K562 (cell line): Measurements from ENCODE around the gene PPIL1. TPM values are rescaled to one million over a fixed set of nuclear protein-coding genes. Genes with fewer than 3 reads are reported as not detected.

Experiments used
- ZNF668 ChIP-seq: fragments of 250-450 bp; sonication (Bioruptor Pico); IDR thresholded peaks from 2 replicates; pipeline ENCODE4 v1.8.0; 2022; ENCODE audit warnings: mild to moderate bottlenecking, inconsistent platforms
- polyA plus RNA-seq, 8 experiments: library from polyadenylated mRNA; depleted of rRNA in 4 of 8; stranded (reverse) in 5 of 8; unstranded in 3 of 8; fragments of >200 nt; fragmentation: Nextera tagmentation in 2 of 8; fragmentation: Illumina TruSeq in 1 of 8; extraction: Ambion mirVana in 2 of 8; extraction: Trizol in 1 of 8; gene quantifications; 2 replicates each; pipeline versions ENCODE4 v1.2.1 to v1.2.3, GENCODE V29; 2011 to 2014; ENCODE audit warnings: inconsistent platforms in 1 of 8, missing spikeins in 1 of 8
- total RNA-seq, 7 experiments: library from RNA; depleted of rRNA in 6 of 7; stranded (reverse); fragments of >200 nt in 6 of 7; fragmentation: Illumina TruSeq in 2 of 7; extraction: Trizol in 2 of 7; gene quantifications; 2 replicates each; pipeline versions ENCODE4 v1.2.1 to v1.2.3, GENCODE V29; 2011 to 2021; ENCODE audit warnings: low replicate concordance in 1 of 7
- TF ChIP-seq, protein P1 (sequence below), 2 experiments: fragments of 450-650 bp; IDR thresholded peaks; 2 replicates each; pipeline ENCODE4 v1.6.1; 2016; ENCODE audit warnings: mild to moderate bottlenecking in 2 of 2, borderline replicate concordance in 1 of 2, low read depth in 1 of 2, moderate library complexity in 1 of 2
- TF ChIP-seq, protein P2 (sequence below): fragments of 450-650 bp; IDR thresholded peaks from 2 replicates; pipeline ENCODE4 v1.6.1; 2017; ENCODE audit warnings: antibody characterized with exemption

The PPIL1 gene
- total and polyA plus RNA-seq, 9 of the 15 experiments (the other 6 are each of a cell fraction or from before 2014, with no cell fraction given), result 65.8 to 205 (median 130) TPM

DNA sequence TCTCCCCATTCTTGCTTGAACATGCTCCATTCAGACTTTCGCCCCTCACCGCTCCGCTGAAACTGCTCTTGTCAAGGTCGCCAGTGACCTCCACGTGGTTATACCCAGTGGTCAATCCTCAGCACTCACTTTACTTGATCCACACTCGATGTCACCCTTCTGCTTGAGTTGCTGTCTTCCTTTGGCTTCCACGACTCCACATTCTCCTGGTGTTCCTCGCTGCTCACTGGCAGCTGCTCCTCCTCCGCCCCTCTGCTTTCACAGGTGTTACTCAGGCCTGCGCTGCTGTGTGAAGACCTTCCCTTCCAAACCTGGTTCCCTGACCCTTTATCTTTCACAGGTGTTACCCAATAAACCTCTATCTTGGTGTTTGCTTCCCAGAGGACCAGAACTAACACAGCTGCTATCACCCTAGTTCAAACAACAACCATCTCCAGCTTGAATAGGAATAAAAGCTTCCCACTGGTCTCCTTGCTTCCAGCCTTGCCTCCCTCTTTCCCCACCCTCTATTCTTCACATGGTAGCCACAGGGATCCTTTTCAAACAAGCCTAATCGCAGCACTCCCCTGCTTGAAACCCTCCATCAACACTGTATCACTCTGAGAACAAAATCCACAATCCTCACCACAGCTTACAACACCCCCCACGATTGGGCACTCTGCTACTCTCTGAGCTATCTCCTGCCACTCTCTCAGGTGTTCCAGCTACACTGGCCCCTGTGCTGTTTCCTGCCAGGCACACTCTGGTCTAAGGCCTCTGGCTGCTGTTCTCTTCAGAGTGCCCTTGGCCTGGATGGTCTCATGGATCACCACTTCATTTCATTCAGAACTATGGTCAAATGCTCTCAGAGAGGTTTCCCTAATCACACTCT lies 10.7 kb downstream of the PPIL1 start (continued):
- TF ChIP-seq, protein P1, sequence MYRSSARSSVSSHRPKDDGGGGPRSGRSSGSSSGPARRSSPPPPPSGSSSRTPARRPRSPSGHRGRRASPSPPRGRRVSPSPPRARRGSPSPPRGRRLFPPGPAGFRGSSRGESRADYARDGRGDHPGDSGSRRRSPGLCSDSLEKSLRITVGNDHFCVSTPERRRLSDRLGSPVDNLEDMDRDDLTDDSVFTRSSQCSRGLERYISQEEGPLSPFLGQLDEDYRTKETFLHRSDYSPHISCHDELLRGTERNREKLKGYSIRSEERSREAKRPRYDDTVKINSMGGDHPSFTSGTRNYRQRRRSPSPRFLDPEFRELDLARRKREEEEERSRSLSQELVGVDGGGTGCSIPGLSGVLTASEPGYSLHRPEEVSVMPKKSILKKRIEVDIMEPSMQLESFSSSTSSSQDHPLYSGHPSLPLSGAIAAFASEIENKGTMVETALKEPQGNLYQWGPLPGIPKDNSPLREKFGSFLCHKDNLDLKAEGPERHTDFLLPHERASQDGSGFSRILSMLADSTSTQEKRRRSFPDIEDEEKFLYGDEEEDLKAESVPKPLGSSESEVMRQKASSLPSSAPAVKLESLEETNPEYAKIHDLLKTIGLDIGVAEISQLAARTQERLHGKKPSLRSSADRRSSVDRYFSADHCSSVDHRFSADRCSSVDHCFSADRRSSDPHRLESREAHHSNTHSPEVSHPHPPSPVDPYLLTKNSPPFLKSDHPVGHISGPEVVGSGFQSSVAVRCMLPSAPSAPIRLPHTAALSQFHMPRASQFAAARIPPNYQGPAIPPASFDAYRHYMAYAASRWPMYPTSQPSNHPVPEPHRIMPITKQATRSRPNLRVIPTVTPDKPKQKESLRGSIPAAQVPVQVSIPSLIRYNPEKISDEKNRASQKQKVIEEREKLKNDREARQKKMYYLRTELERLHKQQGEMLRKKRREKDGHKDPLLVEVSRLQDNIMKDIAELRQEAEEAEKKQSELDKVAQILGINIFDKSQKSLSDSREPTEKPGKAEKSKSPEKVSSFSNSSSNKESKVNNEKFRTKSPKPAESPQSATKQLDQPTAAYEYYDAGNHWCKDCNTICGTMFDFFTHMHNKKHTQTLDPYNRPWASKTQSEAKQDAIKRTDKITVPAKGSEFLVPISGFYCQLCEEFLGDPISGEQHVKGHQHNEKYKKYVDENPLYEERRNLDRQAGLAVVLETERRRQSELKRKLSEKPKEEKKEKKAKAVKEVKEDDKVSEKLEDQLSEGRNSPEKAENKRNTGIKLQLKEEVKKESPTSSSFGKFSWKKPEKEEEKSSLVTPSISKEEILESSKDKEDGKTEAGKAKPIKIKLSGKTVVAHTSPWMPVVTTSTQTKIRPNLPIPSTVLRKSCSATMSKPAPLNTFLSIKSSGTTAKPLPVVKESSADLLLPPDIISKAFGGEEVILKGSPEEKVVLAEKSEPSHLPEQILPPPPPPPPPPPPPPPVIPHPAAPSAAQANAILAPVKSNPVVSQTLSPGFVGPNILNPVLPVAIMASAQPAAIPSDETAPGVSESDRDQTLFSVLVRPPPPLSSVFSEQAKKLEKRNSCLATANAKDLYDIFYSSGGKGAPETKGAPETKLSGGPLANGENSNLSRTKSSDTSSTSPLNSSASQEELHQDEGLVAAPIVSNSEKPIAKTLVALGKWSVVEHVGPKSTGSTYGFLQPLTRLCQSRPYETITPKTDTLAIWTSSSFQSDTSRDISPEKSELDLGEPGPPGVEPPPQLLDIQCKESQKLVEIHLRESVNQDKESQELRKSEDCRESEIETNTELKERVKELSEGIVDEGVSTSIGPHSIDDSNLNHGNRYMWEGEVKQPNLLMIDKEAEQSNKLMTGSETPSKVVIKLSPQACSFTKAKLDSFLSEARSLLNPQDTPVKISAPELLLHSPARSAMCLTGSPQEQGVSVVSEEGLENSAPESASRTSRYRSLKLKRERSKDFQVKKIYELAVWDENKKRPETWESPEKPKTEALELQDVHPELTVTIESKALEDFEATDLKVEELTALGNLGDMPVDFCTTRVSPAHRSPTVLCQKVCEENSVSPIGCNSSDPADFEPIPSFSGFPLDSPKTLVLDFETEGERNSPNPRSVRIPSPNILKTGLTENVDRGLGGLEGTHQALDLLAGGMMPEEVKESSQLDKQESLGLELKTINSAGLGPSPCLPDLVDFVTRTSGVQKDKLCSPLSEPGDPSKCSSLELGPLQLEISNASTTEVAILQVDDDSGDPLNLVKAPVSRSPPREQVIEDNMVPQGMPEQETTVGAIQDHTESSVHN (IDR thresholded peaks at IDR 0.05; ENCODE audit: borderline replicate concordance in 1 of 2, low read depth in 1 of 2), result no peak
- TF ChIP-seq, protein P2, sequence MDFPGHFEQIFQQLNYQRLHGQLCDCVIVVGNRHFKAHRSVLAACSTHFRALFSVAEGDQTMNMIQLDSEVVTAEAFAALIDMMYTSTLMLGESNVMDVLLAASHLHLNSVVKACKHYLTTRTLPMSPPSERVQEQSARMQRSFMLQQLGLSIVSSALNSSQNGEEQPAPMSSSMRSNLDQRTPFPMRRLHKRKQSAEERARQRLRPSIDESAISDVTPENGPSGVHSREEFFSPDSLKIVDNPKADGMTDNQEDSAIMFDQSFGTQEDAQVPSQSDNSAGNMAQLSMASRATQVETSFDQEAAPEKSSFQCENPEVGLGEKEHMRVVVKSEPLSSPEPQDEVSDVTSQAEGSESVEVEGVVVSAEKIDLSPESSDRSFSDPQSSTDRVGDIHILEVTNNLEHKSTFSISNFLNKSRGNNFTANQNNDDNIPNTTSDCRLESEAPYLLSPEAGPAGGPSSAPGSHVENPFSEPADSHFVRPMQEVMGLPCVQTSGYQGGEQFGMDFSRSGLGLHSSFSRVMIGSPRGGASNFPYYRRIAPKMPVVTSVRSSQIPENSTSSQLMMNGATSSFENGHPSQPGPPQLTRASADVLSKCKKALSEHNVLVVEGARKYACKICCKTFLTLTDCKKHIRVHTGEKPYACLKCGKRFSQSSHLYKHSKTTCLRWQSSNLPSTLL, result no peak
- 0 out of 2 replicates have a peak, but pooled peaks have one; percentile 61 for TF ChIP-seq ZNF668
